GM06990 (cell line): ENCODE results near the gene SARDH.

Experiments used
- DNase-seq: peaks from one replicate; pipeline ENCODE4 v3.0.0-alpha.2; 2011; ENCODE audit not compliant: insufficient read length; ENCODE audit errors: extremely low read depth
- H3K27me3 ChIP-seq: replicated peaks from 2 replicates; pipeline ENCODE4 v1.6.0; 2011; ENCODE audit warnings: low read length; ENCODE audit not compliant: control insufficient read depth, insufficient read depth
- H3K36me3 ChIP-seq: 2 replicates; pipeline ENCODE4 v1.5.1; 2011; ENCODE audit warnings: low read length; ENCODE audit not compliant: control insufficient read depth, insufficient read depth
- H3K4me3 ChIP-seq: replicated peaks from 2 replicates; pipeline ENCODE4 v1.5.1; 2011; ENCODE audit warnings: low read depth, mild to moderate bottlenecking, control low read depth, low read length
- CTCF ChIP-seq: IDR thresholded peaks from 2 replicates; pipeline ENCODE4 v1.5.1; 2011; ENCODE audit warnings: low read length, control low read depth, mild to moderate bottlenecking, inconsistent platforms; ENCODE audit not compliant: insufficient read depth, poor library complexity, severe bottlenecking

SARDH gene

GRCh38 chr9:133704711-133705181, 33.4 kb downstream of the SARDH start:
- no peak for DNase-seq
- Histone ChIP-seq H3K27me3 (peaks cover 5% of the 10 kb centered on the region), H3K36me3 (no peaks in the 10 kb centered on the region), H3K4me3 (no peak overlapping the region)
- no peak for TF ChIP-seq CTCF

GRCh38 chr9:133703591-133704399, 34.4 kb downstream of the SARDH start:
- DNase-seq = no peak
- H3K36me3 ChIP-seq = no peaks in the 10 kb centered on the region
- no peak for TF ChIP-seq CTCF
- peaks cover 5% of the 10 kb centered on the region for H3K27me3 ChIP-seq
- no peak overlapping the region for H3K4me3 ChIP-seq

- no peak for DNase-seq
- Histone ChIP-seq H3K27me3 (peaks cover 5% of the 10 kb centered on the region), H3K36me3 (no peaks in the 10 kb centered on the region), H3K4me3 (no peak overlapping the region)
- TF ChIP-seq CTCF = no peak
Observed at GRCh38 chr9:133702798-133703590, 35.2 kb downstream of the SARDH start.

- Histone ChIP-seq H3K27me3 (peaks cover 5% of the 10 kb centered on the region), H3K36me3 (no peaks in the 10 kb centered on the region), H3K4me3 (no peak overlapping the region)
- no peak for DNase-seq
- no peak for TF ChIP-seq CTCF
Observed at GRCh38 chr9:133701981-133702797, 36.0 kb downstream of the SARDH start.

- Histone ChIP-seq H3K27me3 (peaks cover 4% of the 10 kb centered on the region), H3K36me3 (no peaks in the 10 kb centered on the region), H3K4me3 (no peak overlapping the region)
- DNase-seq = no peak
- TF ChIP-seq CTCF = no peak
Observed at GRCh38 chr9:133701321-133701980, 36.7 kb downstream of the SARDH start.
